IPS-18c (cell line): ENCODE data around the gene GPR15.

Experiments
- H3K4me3 ChIP-seq: 2 replicates; pipeline ENCODE4 v1.7.0; 2013; ENCODE audit warnings: low read depth, mild to moderate bottlenecking, low read length, moderate library complexity; ENCODE audit not compliant: insufficient read depth
- H3K9me3 ChIP-seq: one replicate; pipeline ENCODE4 v1.6.1; 2013; ENCODE audit warnings: mild to moderate bottlenecking, low read length, moderate library complexity; ENCODE audit not compliant: control insufficient read depth, insufficient read depth

GPR15 gene

DNA sequence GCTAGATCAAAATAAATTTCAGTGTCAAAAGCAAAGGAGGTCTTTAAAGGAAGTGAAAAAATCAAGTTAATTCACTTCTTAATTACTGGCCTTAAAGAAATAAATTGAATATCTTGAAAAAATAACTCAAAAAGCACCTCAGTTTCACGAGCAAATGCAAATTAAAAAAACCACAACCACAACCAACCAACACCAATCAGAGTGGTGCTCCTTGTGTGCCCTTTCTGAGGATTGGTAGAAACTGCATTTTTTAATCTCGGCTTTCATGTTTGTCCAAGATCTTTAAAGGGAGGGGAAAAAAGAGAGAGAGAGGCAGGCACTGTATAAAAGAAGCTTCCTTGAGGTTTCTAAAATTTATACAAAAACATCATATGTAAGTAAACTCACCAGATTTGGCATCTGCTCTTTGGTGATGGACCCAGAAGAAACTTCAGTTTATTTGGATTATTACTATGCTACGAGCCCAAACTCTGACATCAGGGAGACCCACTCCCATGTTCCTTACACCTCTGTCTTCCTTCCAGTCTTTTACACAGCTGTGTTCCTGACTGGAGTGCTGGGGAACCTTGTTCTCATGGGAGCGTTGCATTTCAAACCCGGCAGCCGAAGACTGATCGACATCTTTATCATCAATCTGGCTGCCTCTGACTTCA, at the start of gene GPR15:
Gene GPR15 (plus strand): TSS at position 357 of the 653 bp plus-strand sequence. CDS start 56 bp downstream, at position 413.
- H3K4me3 ChIP-seq = no peak within 1 kb of the TSS

DNA sequence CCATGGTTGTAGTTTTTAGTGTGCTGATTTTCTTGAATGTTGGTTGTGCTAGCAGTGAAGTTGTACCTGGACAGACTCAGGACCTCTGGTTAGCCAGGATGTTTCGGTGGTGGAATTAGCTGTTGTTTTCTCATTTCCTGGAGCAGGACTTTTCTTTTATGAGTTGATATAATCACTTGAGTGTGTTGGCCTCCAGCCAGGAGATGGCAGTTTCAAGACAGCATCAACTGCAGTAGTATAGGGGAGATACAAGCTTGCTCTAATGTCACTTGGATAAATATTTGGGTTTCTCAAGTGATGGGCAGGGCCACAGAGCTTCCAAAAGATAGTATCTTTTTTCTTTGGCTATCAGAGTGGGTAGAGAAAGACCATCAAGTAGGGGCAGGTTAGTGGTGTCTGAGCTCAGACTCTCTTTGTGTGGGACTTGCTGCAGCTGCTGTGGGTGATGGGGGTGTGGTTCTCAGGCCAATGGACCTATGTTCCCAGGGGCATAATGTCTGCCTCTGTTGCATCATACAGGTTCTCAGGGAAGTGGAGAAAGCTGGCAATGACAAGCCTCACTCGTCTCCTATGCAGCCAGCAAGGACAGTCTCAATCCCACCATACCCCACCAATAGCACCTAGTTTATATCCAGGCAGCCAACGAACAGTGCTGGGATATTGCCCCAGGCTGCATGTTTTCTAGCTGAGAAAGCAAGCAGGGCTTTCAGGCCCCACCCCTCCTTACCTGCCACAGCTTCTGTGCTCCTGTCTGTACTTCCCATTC, 48.9 kb upstream of the GPR15 start:
- Histone ChIP-seq H3K4me3 (no peak overlapping the region), H3K9me3 (no peaks in the 10 kb centered on the region)

More for the DNA sequence above, at the start of gene GPR15:
- H3K9me3 ChIP-seq = no peaks in the 10 kb centered on the region

DNA sequence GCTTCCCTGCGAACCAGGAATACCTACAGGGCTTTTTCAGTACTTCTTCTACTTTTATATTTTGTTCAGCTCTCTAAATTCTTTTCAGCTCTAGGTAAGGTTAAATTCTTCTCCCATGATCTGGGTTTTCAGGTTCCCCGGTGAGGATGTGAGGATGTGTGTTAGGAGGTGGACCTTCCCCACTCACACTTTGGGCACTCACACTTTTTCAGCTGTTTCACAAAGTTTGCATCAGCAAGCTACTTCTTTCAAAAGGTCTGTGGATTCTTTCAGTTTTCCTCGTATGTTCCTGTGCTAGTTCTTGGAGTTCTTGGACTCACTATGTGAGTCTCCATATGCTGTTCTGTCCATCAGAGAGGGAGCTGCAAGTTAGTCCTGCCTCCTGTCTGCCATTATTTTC, 48.2 kb upstream of the GPR15 start:
- Histone ChIP-seq H3K4me3 (no peak overlapping the region), H3K9me3 (no peaks in the 10 kb centered on the region)

GRCh38 chr3:98497381-98497780, 34.4 kb upstream of the GPR15 start, which contains the start of gene OR5K2:
Gene OR5K2 (plus strand): TSS chr3:98497681. CDS start chr3:98497681, 0 bp downstream.
- Histone ChIP-seq H3K4me3 (no peak within 1 kb of the TSS), H3K9me3 (no peaks in the 10 kb centered on the region)

DNA sequence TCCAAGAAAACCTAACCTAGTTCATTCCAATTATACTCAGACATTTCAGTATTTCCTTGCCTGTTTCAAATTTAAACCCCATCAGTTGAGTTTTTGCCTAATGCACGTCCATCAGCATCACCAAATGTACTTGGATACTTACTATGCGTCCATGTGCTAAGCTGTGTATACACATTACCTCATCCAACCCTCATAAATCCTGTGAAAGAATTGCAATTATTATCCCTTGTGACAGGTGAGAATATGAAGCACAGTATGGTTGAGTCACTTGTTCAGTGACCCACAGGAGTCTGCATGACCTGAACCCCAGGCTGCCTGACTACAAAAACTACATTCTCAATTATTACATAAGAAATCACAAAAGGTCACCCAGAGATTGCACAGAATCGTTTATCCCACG, 31.8 kb upstream of the GPR15 start:
- H3K9me3 ChIP-seq = no peaks in the 10 kb centered on the region

GRCh38 chr3:98501270-98501669, 30.5 kb upstream of the GPR15 start:
- Histone ChIP-seq H3K9me3 (no peaks in the 10 kb centered on the region), H3K4me3 (no peak overlapping the region)

More for the DNA sequence above, 31.8 kb upstream of the GPR15 start:
- no peak overlapping the region for H3K4me3 ChIP-seq

GRCh38 chr3:98501863-98502576, 29.8 kb upstream of the GPR15 start:
- Histone ChIP-seq H3K9me3 (no peaks in the 10 kb centered on the region), H3K4me3 (no peak overlapping the region)

- Histone ChIP-seq H3K4me3 (no peak overlapping the region), H3K9me3 (no peaks in the 10 kb centered on the region)
Observed at GRCh38 chr3:98504539-98504938, 27.2 kb upstream of the GPR15 start.

DNA sequence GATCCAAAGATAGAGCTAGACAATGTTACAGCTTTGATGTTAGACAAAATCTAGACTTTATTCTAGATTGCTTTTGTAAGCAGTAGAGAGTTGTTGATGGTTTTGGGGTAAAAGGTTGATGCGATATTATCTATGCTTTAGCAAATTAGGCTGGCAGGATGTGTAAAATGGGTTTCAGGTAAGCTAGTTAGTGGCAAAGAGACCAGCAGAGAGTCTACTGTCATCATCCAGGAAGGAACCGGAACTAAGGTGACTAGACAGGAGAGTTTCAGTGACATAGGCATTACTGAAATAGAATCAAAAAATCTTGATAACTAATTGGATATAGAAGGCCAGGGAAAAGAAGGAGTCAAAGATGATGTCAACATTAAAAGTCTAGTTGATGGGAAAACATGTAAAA, 23.2 kb upstream of the GPR15 start:
- no peak overlapping the region for H3K4me3 ChIP-seq

GRCh38 chr3:98512576-98512975, 19.2 kb upstream of the GPR15 start:
- no peak overlapping the region for H3K4me3 ChIP-seq
- H3K9me3 ChIP-seq = no peaks in the 10 kb centered on the region

More for the DNA sequence above, 23.2 kb upstream of the GPR15 start:
- no peaks in the 10 kb centered on the region for H3K9me3 ChIP-seq

- Histone ChIP-seq H3K4me3 (no peak overlapping the region), H3K9me3 (no peaks in the 10 kb centered on the region)
Observed at GRCh38 chr3:98513091-98513511, 18.7 kb upstream of the GPR15 start.

- H3K4me3 ChIP-seq = no peak overlapping the region
Observed at GRCh38 chr3:98513736-98514135, 18.0 kb upstream of the GPR15 start.

GRCh38 chr3:98514948-98515347, 16.8 kb upstream of the GPR15 start:
- Histone ChIP-seq H3K9me3 (no peaks in the 10 kb centered on the region), H3K4me3 (no peak overlapping the region)

More at GRCh38 chr3:98513736-98514135, 18.0 kb upstream of the GPR15 start:
- no peaks in the 10 kb centered on the region for H3K9me3 ChIP-seq

GRCh38 chr3:98518816-98519215, 13.0 kb upstream of the GPR15 start:
- no peaks in the 10 kb centered on the region for H3K9me3 ChIP-seq
- H3K4me3 ChIP-seq = no peak overlapping the region

DNA sequence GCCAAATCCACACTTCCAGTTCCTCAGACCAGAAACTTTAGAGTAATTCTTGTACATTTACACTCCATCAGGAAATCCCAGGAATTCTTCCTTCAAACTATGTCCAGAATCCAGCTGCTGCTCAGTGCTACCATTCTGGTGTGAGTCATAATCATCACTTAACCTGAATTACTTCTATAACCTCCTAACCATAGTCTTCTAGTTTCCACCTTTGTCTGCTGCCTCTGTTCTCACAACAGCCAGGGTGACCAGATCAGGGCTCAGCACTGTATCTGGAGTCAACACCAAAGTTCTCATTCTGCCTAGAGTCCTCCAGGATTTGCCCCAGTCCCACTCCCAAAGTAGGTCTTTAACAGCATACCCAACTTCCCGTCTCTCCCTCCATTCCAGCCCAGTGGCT, 12.4 kb upstream of the GPR15 start:
- H3K4me3 ChIP-seq = no peak overlapping the region
- no peaks in the 10 kb centered on the region for H3K9me3 ChIP-seq

- no peaks in the 10 kb centered on the region for H3K9me3 ChIP-seq
Observed at GRCh38 chr3:98521897-98522543, 9.8 kb upstream of the GPR15 start.

GRCh38 chr3:98522544-98523281, 9.1 kb upstream of the GPR15 start, which contains the start of gene CLDND1:
Gene CLDND1 (minus strand): TSS chr3:98522902. CDS start chr3:98521424, 1,478 bp downstream.
- H3K9me3 ChIP-seq = no peaks in the 10 kb centered on the region
- H3K4me3 ChIP-seq = peak within 1 kb of the TSS; percentile 88

More at GRCh38 chr3:98521897-98522543, 9.8 kb upstream of the GPR15 start:
- H3K4me3 ChIP-seq = peak overlapping the region; percentile 88
